Esophagus squamous epithelium (tissue), 5 donors: ENCODE measurements around the gene ZNF366. TPM values are rescaled to one million over a fixed set of nuclear protein-coding genes. Genes with fewer than 3 reads are reported as not detected.

Source experiments
- DNase-seq: peaks from one replicate; lab custom pipeline; 2025; lab: John Stamatoyannopoulos, UW
- H3K27ac ChIP-seq, 4 donors: fragments of 200-600 bp; sonication (generic); one replicate each; pipeline ENCODE4 v1.5.1; 2016 to 2019; ENCODE audit warnings: mild to moderate bottlenecking in 1 of 4
- H3K27me3 ChIP-seq, 4 donors: fragments of 200-600 bp; sonication (generic); 1 replicate in 3 of 4; 2 replicates in 1 of 4; pipeline versions ENCODE4 v1.5.1 to v1.6.0; 2017 to 2021; ENCODE audit warnings: antibody characterized with exemption in 1 of 4
- H3K36me3 ChIP-seq, 3 donors: fragments of 200-600 bp; sonication (generic); one replicate each; pipeline ENCODE4 v1.5.1; 2016 to 2019
- H3K4me1 ChIP-seq, 3 donors: fragments of 200-600 bp; sonication (generic); one replicate each; pipeline ENCODE4 v1.5.1; 2017 to 2019
- H3K4me3 ChIP-seq, 4 donors: fragments of 200-600 bp; sonication (generic); 1 replicate in 3 of 4; 2 replicates in 1 of 4; pipeline ENCODE4 v1.5.1; 2016 to 2019; ENCODE audit warnings: mild to moderate bottlenecking in 2 of 4, moderate library complexity in 1 of 4
- H3K9me3 ChIP-seq, 3 donors: fragments of 200-600 bp; sonication (generic); one replicate each; pipeline ENCODE4 v1.5.1; 2016 to 2019
- CTCF ChIP-seq, 6 experiments: fragments of 450-650 bp in 4 of 6; fragments of 200-600 bp in 2 of 6; sonication (generic) in 2 of 6; IDR thresholded peaks; one replicate each; pipeline ENCODE4 v1.5.1; 2016 to 2019; ENCODE audit warnings: antibody characterized with exemption in 6 of 6, mild to moderate bottlenecking in 4 of 6, moderate library complexity in 4 of 6
- POLR2A ChIP-seq, 4 donors: fragments of 450-650 bp; IDR thresholded peaks; one replicate each; pipeline ENCODE4 v1.6.1; 2017; ENCODE audit warnings: antibody characterized with exemption in 4 of 4, mild to moderate bottlenecking in 4 of 4, moderate library complexity in 3 of 4
- WGBS, 2 donors: methylation state at CpG; one replicate each; pipeline ENCODE4 v1.1.5; 2018; 5-methylcytosine and 5-hydroxymethylcytosine counted together
- intact Hi-C: fragments of 100-400 bp; cut with DNase I; formaldehyde crosslinking; loops from one replicate; pipeline ENCODE4 v1.15.0; 2022
- total RNA-seq, 4 donors: library from RNA; depleted of rRNA; stranded (reverse); fragments of >200 nt; gene quantifications; one replicate each; pipeline ENCODE4 v1.1.0, GENCODE V29; 2016
- donor health status: DM: yes; HTN: yes; CAD: no.

ZNF366 gene
- total RNA-seq, 4 donors from 2014 or later = 0.48 to 2.9 (median 1.4) TPM

DNA sequence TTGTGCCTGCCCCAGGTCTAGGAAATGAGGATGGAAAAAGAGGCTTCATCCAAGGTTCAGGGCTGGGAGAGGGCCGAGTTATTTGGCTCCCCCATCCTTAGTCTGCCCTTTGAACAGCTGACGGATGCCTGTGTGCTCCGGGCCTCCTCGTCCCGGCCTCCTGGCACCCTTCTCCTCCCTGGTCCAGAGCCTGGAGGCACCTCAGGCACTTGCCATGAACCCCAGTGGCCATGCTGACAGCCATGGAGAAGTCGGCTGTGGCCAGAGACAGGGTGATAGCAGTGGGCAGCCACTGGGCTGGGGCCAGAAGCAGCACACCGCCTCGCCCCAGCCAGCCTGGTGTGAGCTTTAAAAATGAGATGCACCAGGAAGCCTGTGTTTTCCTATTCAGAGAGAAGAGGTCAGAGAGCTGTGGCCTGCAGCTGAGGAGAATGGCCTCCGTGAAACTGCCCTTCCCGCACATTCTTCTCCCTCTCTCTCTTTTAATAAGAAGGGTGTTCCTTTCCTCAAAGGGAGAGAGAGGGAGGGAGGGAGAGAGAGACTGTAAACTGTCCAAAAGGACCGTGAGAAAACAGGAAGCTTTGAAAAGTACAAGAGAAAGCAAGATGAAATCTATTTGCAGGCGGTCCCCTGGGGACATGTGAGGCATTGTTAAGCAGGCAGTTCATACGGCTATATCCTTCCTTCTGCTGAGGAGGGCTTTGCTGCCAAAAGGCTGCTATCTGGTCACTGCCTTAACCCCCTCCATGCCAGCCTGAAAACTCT, 55.3 kb downstream of the ZNF366 start:
- Histone ChIP-seq H3K36me3 (no peaks in the 10 kb centered on the region), H3K27me3 (no peaks in the 10 kb centered on the region), H3K4me3 (peak overlapping the region in 1 of 4 donors; percentile 29), H3K4me1 (peaks cover 17 to 63% (median 34%) of the 10 kb centered on the region in 3 donors), H3K9me3 (no peaks in the 10 kb centered on the region), H3K27ac (peak overlapping the region; percentile 73 to 92 (median 88))
- WGBS, 2 donors = 30% methylated on average over 8 to 9 of the region's 13 CpGs
- DNase-seq = no peak
- intact Hi-C loops = no loop called here
- TF ChIP-seq POLR2A (IDR thresholded peaks at IDR 0.05) = no peak
- no peak for TF ChIP-seq CTCF (IDR thresholded peaks at IDR 0.05)

GRCh38 chr5:72448368-72448767, 58.8 kb downstream of the ZNF366 start:
- H3K4me3 ChIP-seq = no peak overlapping the region
- peaks cover 16 to 35% (median 23%) of the 10 kb centered on the region in 3 donors for H3K4me1 ChIP-seq
- DNase-seq = no peak
- H3K36me3 ChIP-seq = no peaks in the 10 kb centered on the region
- no peaks in the 10 kb centered on the region for H3K9me3 ChIP-seq
- intact Hi-C loops = no loop called here
- no peaks in the 10 kb centered on the region for H3K27me3 ChIP-seq
- H3K27ac ChIP-seq = no peak overlapping the region
- TF ChIP-seq POLR2A (IDR thresholded peaks at IDR 0.05) = no peak
- TF ChIP-seq CTCF (IDR thresholded peaks at IDR 0.05) = no peak
- 0 to 100% methylated on average over 1 of the region's 1 CpG for WGBS, 2 donors

- Histone ChIP-seq H3K4me3 (no peak overlapping the region), H3K27ac (no peak overlapping the region), H3K4me1 (peaks cover 10 to 29% (median 17%) of the 10 kb centered on the region in 3 donors), H3K27me3 (no peaks in the 10 kb centered on the region), H3K36me3 (no peaks in the 10 kb centered on the region), H3K9me3 (no peaks in the 10 kb centered on the region)
- intact Hi-C loops = no loop called here
- WGBS, 2 donors = 87 to 88% methylated on average over 4 of the region's 4 CpGs
- DNase-seq = no peak
- no peak for TF ChIP-seq POLR2A (IDR thresholded peaks at IDR 0.05)
- no peak for TF ChIP-seq CTCF (IDR thresholded peaks at IDR 0.05)
Observed at GRCh38 chr5:72447751-72448150, 59.5 kb downstream of the ZNF366 start.

GRCh38 chr5:72445969-72446368, 61.2 kb downstream of the ZNF366 start:
- no peak overlapping the region for H3K4me3 ChIP-seq
- H3K27me3 ChIP-seq = no peaks in the 10 kb centered on the region
- no peak for DNase-seq
- no peaks in the 10 kb centered on the region for H3K36me3 ChIP-seq
- TF ChIP-seq POLR2A (IDR thresholded peaks at IDR 0.05) (no peak), CTCF (IDR thresholded peaks at IDR 0.05) (no peak)
- peaks cover 0 to 11% (median under 1%) of the 10 kb centered on the region in 3 donors for H3K4me1 ChIP-seq
- H3K9me3 ChIP-seq = no peaks in the 10 kb centered on the region
- no peak overlapping the region for H3K27ac ChIP-seq
- intact Hi-C loops = no loop called here
- WGBS, 2 donors = 85 to 94% methylated on average over 2 of the region's 2 CpGs

DNA sequence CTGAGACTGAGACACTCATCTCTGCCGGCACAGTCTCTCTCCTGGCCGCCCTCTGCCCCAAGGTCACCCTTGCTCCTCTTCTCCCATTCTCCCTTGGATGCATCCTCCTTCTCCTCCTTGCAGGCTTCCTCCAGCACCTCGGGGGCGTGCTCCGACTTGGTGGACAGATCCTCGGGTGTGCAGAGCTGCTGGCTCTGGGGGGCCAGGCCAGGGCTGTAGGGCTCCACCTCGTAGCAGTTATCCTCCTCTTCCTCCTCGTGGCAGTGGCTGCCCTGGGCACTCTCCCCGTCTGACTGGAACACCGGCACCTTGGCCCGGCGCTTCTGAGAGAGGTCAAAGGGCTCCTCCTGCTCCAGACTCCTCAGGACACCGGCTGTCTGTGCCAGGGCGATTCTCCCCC, 63.3 kb downstream of the ZNF366 start:
- DNase-seq = no peak
- H3K27ac ChIP-seq = no peak overlapping the region
- H3K9me3 ChIP-seq = no peaks in the 10 kb centered on the region
- TF ChIP-seq CTCF (IDR thresholded peaks at IDR 0.05) = no peak
- no peak for TF ChIP-seq POLR2A (IDR thresholded peaks at IDR 0.05)
- peaks cover 0 to 11% (median 0%) of the 10 kb centered on the region in 3 donors for H3K4me1 ChIP-seq
- no peaks in the 10 kb centered on the region for H3K36me3 ChIP-seq
- intact Hi-C loops = no loop called here
- no peak overlapping the region for H3K4me3 ChIP-seq
- 80 to 85% methylated on average over 6 to 9 of the region's 14 CpGs for WGBS, 2 donors
- no peaks in the 10 kb centered on the region for H3K27me3 ChIP-seq
